ENCODE measurements around the gene KCNA3. TPM values are rescaled to one million over a fixed set of nuclear protein-coding genes. Genes with fewer than 3 reads are reported as not detected.
A peak's percentile ranks its signal among the peaks of the same experiment; 100 is the strongest.

The KCNA3 gene
- total RNA-seq, 1 donor from 2014 or later = not detected

- peaks cover 33% of the 10 kb centered on the region for H3K27me3 ChIP-seq (ENCODE audit: control insufficient read depth, insufficient read depth, low read length)
- no peak for FAIRE-seq
- no peak overlapping the region for H3K4me3 ChIP-seq (ENCODE audit: low read depth, low read length)
- no peak for TF ChIP-seq CTCF (IDR thresholded peaks at IDR 0.05; ENCODE audit: insufficient read depth, low read length, severe bottlenecking)
- DNase-seq (ENCODE audit: low read depth) = no peak
- no peaks in the 10 kb centered on the region for H3K36me3 ChIP-seq (ENCODE audit: control insufficient read depth, insufficient read depth, low read length)
Observed at GRCh38 chr1:110677526-110677925, 2.8 kb upstream of the KCNA3 start.

- Histone ChIP-seq H3K36me3 (ENCODE audit: control insufficient read depth, insufficient read depth, low read length) (no peaks in the 10 kb centered on the region), H3K4me3 (ENCODE audit: low read depth, low read length) (no peak overlapping the region), H3K27me3 (ENCODE audit: control insufficient read depth, insufficient read depth, low read length) (peaks cover 36% of the 10 kb centered on the region)
- TF ChIP-seq CTCF (IDR thresholded peaks at IDR 0.05; ENCODE audit: insufficient read depth, low read length, severe bottlenecking) = no peak
- FAIRE-seq (no peak), DNase-seq (ENCODE audit: low read depth) (peak; percentile 12)
Observed at GRCh38 chr1:110676970-110677369, 2.2 kb upstream of the KCNA3 start.

DNA sequence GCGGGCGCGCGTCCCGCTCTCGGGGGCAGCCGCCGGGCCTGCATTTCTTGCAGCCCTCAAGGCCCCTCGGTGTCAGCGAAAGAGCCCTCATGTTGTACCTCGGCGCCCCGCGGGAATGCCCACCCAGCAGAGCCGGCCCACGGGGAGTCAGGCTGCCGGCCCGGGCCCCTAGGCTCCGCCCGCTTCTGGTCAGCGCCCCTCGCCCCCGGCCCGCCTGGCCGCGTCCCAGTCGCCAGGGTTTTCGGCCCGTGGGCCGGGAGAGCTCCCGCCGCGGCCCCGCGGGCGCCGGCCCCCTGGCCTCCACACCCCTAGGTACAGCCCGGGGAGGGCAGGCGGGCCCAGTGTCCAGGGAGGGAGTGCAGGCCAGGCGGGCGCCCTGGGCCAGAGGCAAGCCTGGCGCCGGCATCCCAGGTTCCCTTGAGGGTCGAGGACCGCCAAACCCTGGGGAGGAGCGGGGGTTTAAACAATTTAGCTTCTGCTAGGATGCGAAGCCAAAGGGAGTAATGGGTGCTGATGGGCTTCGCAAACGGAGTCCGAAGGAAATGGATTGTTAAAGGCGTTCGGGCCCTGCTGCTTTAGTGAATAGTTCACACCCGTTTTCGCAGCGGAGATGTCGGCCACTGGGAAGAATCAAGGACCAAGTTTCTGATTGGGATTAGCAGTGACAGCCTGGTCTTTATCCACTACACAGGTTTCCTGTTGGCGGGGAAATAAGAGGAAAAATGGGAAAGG is 486 bp upstream of the KCNA3 start:
- H3K4me3 ChIP-seq (ENCODE audit: low read depth, low read length) = no peak overlapping the region
- TF ChIP-seq CTCF (IDR thresholded peaks at IDR 0.05; ENCODE audit: insufficient read depth, low read length, severe bottlenecking) = no peak
- DNase-seq (ENCODE audit: low read depth) (no peak), FAIRE-seq (no peak)
- no peaks in the 10 kb centered on the region for H3K36me3 ChIP-seq (ENCODE audit: control insufficient read depth, insufficient read depth, low read length)
- peaks cover 38% of the 10 kb centered on the region for H3K27me3 ChIP-seq (ENCODE audit: control insufficient read depth, insufficient read depth, low read length)

- DNase-seq (ENCODE audit: low read depth) = no peak
- no peak overlapping the region for H3K4me3 ChIP-seq (ENCODE audit: low read depth, low read length)
- TF ChIP-seq CTCF (IDR thresholded peaks at IDR 0.05; ENCODE audit: insufficient read depth, low read length, severe bottlenecking) = no peak
- H3K27me3 ChIP-seq (ENCODE audit: control insufficient read depth, insufficient read depth, low read length) = peaks cover 38% of the 10 kb centered on the region
- no peaks in the 10 kb centered on the region for H3K36me3 ChIP-seq (ENCODE audit: control insufficient read depth, insufficient read depth, low read length)
- no peak for FAIRE-seq
Observed at GRCh38 chr1:110673805-110674336, 869 bp downstream of the KCNA3 start.

- TF ChIP-seq CTCF (IDR thresholded peaks at IDR 0.05; ENCODE audit: insufficient read depth, low read length, severe bottlenecking) = no peak
- FAIRE-seq (no peak), DNase-seq (ENCODE audit: low read depth) (no peak)
- Histone ChIP-seq H3K36me3 (ENCODE audit: control insufficient read depth, insufficient read depth, low read length) (no peaks in the 10 kb centered on the region), H3K4me3 (ENCODE audit: low read depth, low read length) (no peak overlapping the region), H3K27me3 (ENCODE audit: control insufficient read depth, insufficient read depth, low read length) (peaks cover 38% of the 10 kb centered on the region)
Observed at GRCh38 chr1:110673197-110673701, 1.5 kb downstream of the KCNA3 start.
